K562 (cell line): ENCODE data around the gene PDE11A. TPM values are rescaled to one million over a fixed set of nuclear protein-coding genes. Genes with fewer than 3 reads are reported as not detected.

Experiments
- ATAC-seq: fragments of 200-7000 bp; cut with Tn5 transposase; 3 replicates; pipeline ENCODE4 v1.9.1; 2020; ENCODE audit warnings: moderate library complexity
- BruUV-seq: library from RNA; stranded (reverse); fragments of 400-500 nt; replicated peaks from 2 replicates; lab custom pipeline; 2021; lab: Mats Ljungman, UMichigan
- CTCF ChIA-PET: fragments of 300-600 bp; formaldehyde crosslinking; extraction: SDS; loops from one replicate; lab custom pipeline; 2021; ENCODE audit warnings: low intra/inter-chr PET ratio; lab: Yijun Ruan, JAX
- POLR2A ChIA-PET: fragments of 300-600, 350-650 bp; sonication (Branson Sonifier 250); formaldehyde crosslinking; extraction: SDS; loops from one replicate; lab custom pipeline; 2021; ENCODE audit warnings: antibody characterized with exemption, inconsistent platforms; lab: Yijun Ruan, JAX
- DNase-seq, 4 experiments: peaks; one replicate each; pipeline versions ENCODE4 v3.0.0 to v3.0.0-alpha.2; 2011 to 2018; ENCODE audit warnings: low spot score in 3 of 4, mixed read lengths in 3 of 4; ENCODE audit errors: extremely low read depth in 1 of 4
- FAIRE-seq: peaks from 2 replicates; lab custom pipeline; 2011; peaks lifted over from hg19 to GRCh38; lab: Jason Lieb, UNC
- H2AFZ ChIP-seq: 2 replicates; pipeline ENCODE4 v1.6.0; 2011; ENCODE audit warnings: low read depth, low read length, control low read depth, inconsistent platforms
- H3K27ac ChIP-seq: fragments of 200-600 bp; 3 replicates; pipeline ENCODE4 v1.8.0; 2011; ENCODE audit warnings: low read depth, mild to moderate bottlenecking, control low read depth, inconsistent platforms, low read length, moderate library complexity, mixed read lengths; ENCODE audit errors: extremely low read depth
- H3K27me3 ChIP-seq, 2 experiments: fragments of 300-600 bp in 1 of 2; 2 replicates in 1 of 2; 3 replicates in 1 of 2; pipeline versions ENCODE4 v1.6.0 to v1.8.0; 2011; ENCODE audit warnings: inconsistent platforms in 2 of 2, low read length in 2 of 2, mild to moderate bottlenecking in 1 of 2, mixed read lengths in 1 of 2, moderate library complexity in 1 of 2; ENCODE audit not compliant: control insufficient read depth in 2 of 2, insufficient read depth in 2 of 2
- H3K36me3 ChIP-seq: fragments of 300-600 bp; 3 replicates; pipeline ENCODE4 v1.8.0; 2011; ENCODE audit warnings: mild to moderate bottlenecking, low read length, inconsistent platforms; ENCODE audit not compliant: control insufficient read depth, insufficient read depth
- H3K4me1 ChIP-seq, 2 experiments: fragments of 200-600 bp in 1 of 2; replicated peaks in 1 of 2; 2 replicates in 1 of 2; 3 replicates in 1 of 2; pipeline versions ENCODE4 v1.5.1 to v1.8.0; 2011; ENCODE audit warnings: inconsistent platforms in 2 of 2, low read length in 2 of 2, mild to moderate bottlenecking in 1 of 2, mixed read lengths in 1 of 2, moderate library complexity in 1 of 2; ENCODE audit not compliant: control insufficient read depth in 2 of 2, insufficient read depth in 2 of 2
- H3K4me2 ChIP-seq: 2 replicates; pipeline ENCODE4 v1.6.1; 2011; ENCODE audit warnings: low read length, control low read depth, inconsistent platforms, mixed read lengths; ENCODE audit not compliant: insufficient read depth
- H3K4me3 ChIP-seq: fragments of 200-600 bp; sonication (generic), shearing (Covaris generic); 2 replicates; pipeline ENCODE4 v1.5.1; 2016; ENCODE audit warnings: control low read depth, inconsistent platforms
- H3K79me2 ChIP-seq: fragments of 200-600 bp; 3 replicates; pipeline ENCODE4 v1.8.0; 2011; ENCODE audit warnings: low read length, inconsistent platforms; ENCODE audit not compliant: control insufficient read depth, insufficient read depth
- H3K9ac ChIP-seq, 2 experiments: 2 replicates each; pipeline versions ENCODE4 v1.6.0 to v1.6.1; 2011; ENCODE audit warnings: low read depth in 2 of 2, low read length in 2 of 2, control low read depth in 1 of 2, inconsistent platforms in 1 of 2, mild to moderate bottlenecking in 1 of 2, mixed read lengths in 1 of 2; ENCODE audit not compliant: insufficient read depth in 1 of 2
- H3K9me1 ChIP-seq: one replicate; pipeline ENCODE4 v1.6.0; 2011; ENCODE audit warnings: inconsistent platforms, mild to moderate bottlenecking, low read length, moderate library complexity; ENCODE audit not compliant: control insufficient read depth, insufficient read depth
- H3K9me3 ChIP-seq: replicated peaks from 2 replicates; pipeline ENCODE4 v1.5.1; 2011; ENCODE audit warnings: low read depth, low read length, inconsistent platforms; ENCODE audit not compliant: control insufficient read depth, insufficient read depth
- H4K20me1 ChIP-seq: replicated peaks from 2 replicates; pipeline ENCODE4 v1.6.1; 2011; ENCODE audit warnings: low read length, inconsistent platforms, mixed read lengths; ENCODE audit not compliant: control insufficient read depth, insufficient read depth
- FOSL1 ChIP-seq: fragments of 200-800 bp; sonication (Bioruptor generic); conservative IDR thresholded peaks from 2 replicates; pipeline ENCODE4 v1.6.1; 2016; ENCODE audit warnings: missing genetic modification characterization, missing compliant biosample characterization
- HCFC1 ChIP-seq: IDR thresholded peaks from 2 replicates; pipeline ENCODE4 v1.6.1; 2012; ENCODE audit warnings: low read depth, low read length, improper control_type of control experiment
- NR2C2 ChIP-seq, 2 experiments: fragments of 200-800 bp in 1 of 2; sonication (Bioruptor generic) in 1 of 2; sonication (generic) in 1 of 2; formaldehyde crosslinking in 1 of 2; IDR thresholded peaks; 2 replicates each; pipeline versions ENCODE4 v1.6.1 to v1.8.0; 2016 to 2022; ENCODE audit warnings: mild to moderate bottlenecking in 1 of 2, missing compliant biosample characterization in 1 of 2, missing genetic modification characterization in 1 of 2, missing genetic modification reagents in 1 of 2
- ZFP91 ChIP-seq: sonication (generic); formaldehyde crosslinking; IDR thresholded peaks from 2 replicates; pipeline ENCODE4 v1.8.0; 2022; ENCODE audit warnings: mild to moderate bottlenecking, missing genetic modification reagents
- WGBS: fragments of 100-300 bp; shearing (Covaris generic); methylation state at CpG from one replicate; pipeline ENCODE4 v1.1.6; 2016; ENCODE audit warnings: low coverage, mixed read lengths; ENCODE audit not compliant: insufficient coverage; ENCODE audit errors: missing lambda C conversion rate; 5-methylcytosine and 5-hydroxymethylcytosine counted together
- in situ Hi-C: fragments of 300-500 bp; cut with MboI; formaldehyde crosslinking; loops from 4 replicates; pipeline ENCODE4 v1.15.0; 2018; ENCODE audit warnings: inconsistent platforms, mixed read lengths
- intact Hi-C: fragments of 100-400 bp; cut with micrococcal nuclease; formaldehyde crosslinking; loops from 2 replicates; pipeline ENCODE4 v1.14.2; 2022
- polyA plus RNA-seq, 8 experiments: library from polyadenylated mRNA; depleted of rRNA in 4 of 8; stranded (reverse) in 5 of 8; unstranded in 3 of 8; fragments of >200 nt; fragmentation: Nextera tagmentation in 2 of 8; fragmentation: Illumina TruSeq in 1 of 8; extraction: Ambion mirVana in 2 of 8; extraction: Trizol in 1 of 8; gene quantifications; 2 replicates each; pipeline versions ENCODE4 v1.2.1 to v1.2.3, GENCODE V29; 2011 to 2014; ENCODE audit warnings: inconsistent platforms in 1 of 8, missing spikeins in 1 of 8
- total RNA-seq, 7 experiments: library from RNA; depleted of rRNA in 6 of 7; stranded (reverse); fragments of >200 nt in 6 of 7; fragmentation: Illumina TruSeq in 2 of 7; extraction: Trizol in 2 of 7; gene quantifications; 2 replicates each; pipeline versions ENCODE4 v1.2.1 to v1.2.3, GENCODE V29; 2011 to 2021; ENCODE audit warnings: low replicate concordance in 1 of 7

Gene PDE11A
- total and polyA plus RNA-seq, 9 of the 15 experiments (the other 6 are each of a cell fraction or from before 2014, with no cell fraction given): 3.2 to 22.1 (median 5.7) TPM

GRCh38 chr2:177692042-177692782, 380.4 kb downstream of the PDE11A start:
- ATAC-seq (no peak), FAIRE-seq (no peak), DNase-seq (no peak)
- Histone ChIP-seq H3K9ac (no peak overlapping the region), H3K9me3 (no peaks in the 10 kb centered on the region), H3K4me3 (no peak overlapping the region), H3K9me1 (no peaks in the 10 kb centered on the region), H3K36me3 (no peaks in the 10 kb centered on the region), H2AFZ (no peak overlapping the region), H3K27ac (no peak overlapping the region), H3K4me1 (peaks cover 7 to 27% of the 10 kb centered on the region in 2 experiments; a peak in 4 of 5 replicates), H3K79me2 (no peaks in the 10 kb centered on the region), H3K4me2 (no peak overlapping the region), H3K27me3 (no peaks in the 10 kb centered on the region), H4K20me1 (no peaks in the 10 kb centered on the region)
- TF ChIP-seq NR2C2 (CRISPR knock-in tag; IDR thresholded peaks at IDR 0.05) (no peak), NR2C2 (tag; IDR thresholded peaks at IDR 0.05) (peak; percentile 25; the same call in 1 of the 2 replicates), HCFC1 (no peak), ZFP91 (CRISPR knock-in tag) (no peak), FOSL1 (tag) (0 out of 2 replicates have a peak, but pooled peaks have one; percentile 10)
- in situ Hi-C loops: no loop called here
- intact Hi-C loops: loop anchor here (5.0 kb wide), 1 partner anchor 55 kb away; no protein-coding TSS in a partner anchor
- ChIA-PET CTCF (no interaction called here), POLR2A (interaction anchor here (0.6 kb wide), 2 partner anchors 14 to 70 kb away, joined by 3 read pairs; no protein-coding TSS in a partner anchor)
- BruUV-seq: no TSS peak
- 21% methylated on average over 2 of the region's 2 CpGs for WGBS
